ENCODE results near the gene SEMA6A.

- TF ChIP-seq POLR2AphosphoS5 (IDR thresholded peaks at IDR 0.05) (no peak), CTCF (IDR thresholded peaks at IDR 0.05) (no peak)
These were observed 107.2 kb downstream of the SEMA6A start for GRCh38 chr5:116467465-116467843.

Measured in breast epithelium (tissue), 3 donors.